HG03175 (cell line): ENCODE results near the gene GKN1.

ENCODE experiments used
- ATAC-seq: cut with Tn5 transposase; IDR thresholded peaks from one replicate; pipeline ENCODE4 v1.9.1; 2021; ENCODE audit warnings: mild to moderate bottlenecking, moderate library complexity; ENCODE audit not compliant: unreplicated experiment

The GKN1 gene

DNA sequence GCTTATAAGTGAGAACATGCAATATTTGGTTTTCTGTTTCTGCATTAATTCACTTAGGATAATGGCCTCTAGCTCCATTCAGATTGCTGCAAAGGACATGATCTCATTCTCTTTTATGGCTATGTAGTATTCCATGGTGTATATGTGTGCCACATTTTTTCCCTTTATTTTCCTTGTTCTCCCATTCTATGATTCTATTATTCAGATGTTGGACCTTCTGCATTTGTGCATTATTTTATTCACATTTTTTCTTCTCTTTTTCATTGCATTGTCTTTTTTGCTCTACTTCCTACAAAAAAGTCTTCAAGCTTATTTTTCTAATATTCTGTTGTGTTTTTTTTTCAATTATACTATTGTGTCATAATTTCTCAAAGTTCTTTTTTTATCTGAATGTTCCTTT is 27.4 kb downstream of the GKN1 start:
- no peak for ATAC-seq

DNA sequence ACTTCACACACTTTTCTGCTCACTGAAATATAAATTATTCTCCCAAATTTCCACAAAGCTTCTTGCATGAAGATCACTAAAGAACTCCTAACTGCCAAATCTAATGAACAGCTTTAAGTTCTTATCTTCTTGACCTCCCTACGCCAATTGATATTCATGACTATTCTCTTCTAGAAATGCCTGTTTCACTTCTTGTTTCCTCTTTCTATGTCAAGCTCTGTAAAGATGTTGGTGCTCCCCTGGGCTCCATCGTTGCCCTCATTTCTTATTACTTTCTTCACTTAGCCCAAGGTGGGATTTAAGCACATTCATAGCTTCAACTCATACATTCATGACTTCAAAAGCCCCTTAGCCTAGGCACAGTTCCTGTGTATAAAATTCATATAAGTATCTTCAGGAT is 29.3 kb downstream of the GKN1 start:
- no peak for ATAC-seq

DNA sequence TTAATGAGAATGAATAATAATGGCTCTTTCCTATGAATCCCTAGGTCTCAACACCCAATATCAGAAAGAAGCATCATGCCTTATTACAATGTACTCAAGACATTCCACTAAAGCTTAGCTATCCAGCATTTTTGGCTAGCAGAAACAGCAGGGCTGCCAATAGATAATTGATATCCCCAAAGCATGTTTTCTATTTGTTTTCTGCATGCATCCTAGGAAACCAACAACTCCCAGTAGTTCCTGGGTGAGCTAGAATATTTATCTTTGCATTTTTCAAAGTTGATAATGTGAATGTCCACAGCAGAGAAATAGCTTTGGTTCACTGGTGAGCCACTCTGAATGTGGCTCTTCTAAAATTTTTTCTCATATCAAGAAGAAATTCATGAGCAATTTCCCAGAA is 32.7 kb downstream of the GKN1 start:
- no peak for ATAC-seq

DNA sequence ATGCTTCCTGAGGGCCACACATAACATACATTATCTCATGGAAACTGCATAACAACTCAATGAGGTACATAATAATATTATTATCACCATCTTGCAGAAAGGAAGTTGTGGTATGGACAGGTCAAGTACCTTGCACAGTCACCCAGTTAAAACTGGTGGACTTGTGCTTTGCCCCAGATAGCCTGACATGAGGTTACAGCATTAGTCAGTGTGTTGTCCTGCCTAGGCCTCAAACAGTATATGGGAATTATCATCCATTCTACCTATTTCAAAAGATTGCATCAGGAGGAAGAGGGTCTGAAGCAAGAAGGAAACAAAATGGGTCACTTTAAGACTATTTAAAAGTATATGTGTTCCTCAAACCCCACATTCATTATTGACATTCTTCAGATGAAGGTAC is 33.2 kb downstream of the GKN1 start:
- ATAC-seq, result no peak

DNA sequence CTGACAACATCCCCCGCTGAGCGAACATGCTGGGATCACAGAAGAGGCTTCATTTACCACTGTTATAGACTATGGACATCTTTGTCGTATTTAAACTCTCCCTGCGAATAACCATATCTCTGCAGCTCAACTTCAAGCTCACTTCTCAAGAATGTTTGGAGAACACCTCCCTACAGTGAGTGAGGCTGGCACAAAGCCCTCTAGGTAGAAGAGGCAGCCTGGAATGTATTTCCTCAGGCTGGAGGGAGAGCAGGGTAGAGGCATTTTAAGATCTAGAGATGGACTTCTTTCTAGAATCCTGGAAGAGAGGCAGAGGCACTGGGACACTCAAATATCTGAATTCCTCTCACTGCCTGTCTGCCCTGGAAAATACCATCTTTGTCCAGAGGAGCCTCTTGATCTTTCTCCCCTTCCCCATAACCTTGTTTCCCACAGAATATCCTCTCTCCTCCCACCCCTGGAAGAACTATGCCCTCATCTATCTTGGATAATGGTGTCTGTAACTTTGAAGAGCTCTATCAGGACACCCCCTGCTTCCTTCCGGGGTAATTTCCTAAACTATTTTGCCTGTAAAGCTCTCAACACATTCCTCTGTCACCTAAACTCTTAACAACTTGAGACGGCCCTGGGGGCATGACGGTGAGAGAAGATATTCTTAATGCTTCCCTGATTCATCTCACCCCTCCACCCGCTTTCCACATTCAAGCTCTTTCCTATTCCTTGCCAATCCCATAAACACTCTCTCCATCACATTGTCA is 36.2 kb downstream of the GKN1 start:
- ATAC-seq, result no peak

DNA sequence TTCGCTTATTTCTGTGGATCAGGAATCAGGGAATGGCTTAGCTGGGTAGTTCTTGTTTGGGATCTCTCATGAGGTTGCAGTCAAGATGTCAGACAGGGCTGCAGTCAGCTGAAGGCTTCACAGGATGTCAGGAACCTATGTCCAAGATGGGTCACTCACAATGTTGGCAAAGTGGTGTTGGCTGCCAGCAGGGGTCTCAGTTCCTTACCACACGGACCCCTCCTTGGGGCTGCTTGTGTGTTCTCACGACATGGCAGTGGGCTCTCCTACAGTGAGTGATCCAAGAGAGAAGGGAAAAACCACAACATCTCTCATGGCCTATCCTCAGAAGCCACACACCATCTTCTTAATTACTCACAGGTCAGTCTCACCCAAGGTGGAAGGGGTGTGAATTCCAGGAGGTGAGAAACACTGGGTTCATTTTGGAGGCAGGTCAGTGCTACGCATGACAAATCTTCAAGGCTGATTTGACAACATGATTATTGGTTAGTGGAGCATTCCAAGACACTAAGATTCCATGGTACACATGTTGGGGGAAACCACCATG is 37.2 kb downstream of the GKN1 start:
- no peak for ATAC-seq

DNA sequence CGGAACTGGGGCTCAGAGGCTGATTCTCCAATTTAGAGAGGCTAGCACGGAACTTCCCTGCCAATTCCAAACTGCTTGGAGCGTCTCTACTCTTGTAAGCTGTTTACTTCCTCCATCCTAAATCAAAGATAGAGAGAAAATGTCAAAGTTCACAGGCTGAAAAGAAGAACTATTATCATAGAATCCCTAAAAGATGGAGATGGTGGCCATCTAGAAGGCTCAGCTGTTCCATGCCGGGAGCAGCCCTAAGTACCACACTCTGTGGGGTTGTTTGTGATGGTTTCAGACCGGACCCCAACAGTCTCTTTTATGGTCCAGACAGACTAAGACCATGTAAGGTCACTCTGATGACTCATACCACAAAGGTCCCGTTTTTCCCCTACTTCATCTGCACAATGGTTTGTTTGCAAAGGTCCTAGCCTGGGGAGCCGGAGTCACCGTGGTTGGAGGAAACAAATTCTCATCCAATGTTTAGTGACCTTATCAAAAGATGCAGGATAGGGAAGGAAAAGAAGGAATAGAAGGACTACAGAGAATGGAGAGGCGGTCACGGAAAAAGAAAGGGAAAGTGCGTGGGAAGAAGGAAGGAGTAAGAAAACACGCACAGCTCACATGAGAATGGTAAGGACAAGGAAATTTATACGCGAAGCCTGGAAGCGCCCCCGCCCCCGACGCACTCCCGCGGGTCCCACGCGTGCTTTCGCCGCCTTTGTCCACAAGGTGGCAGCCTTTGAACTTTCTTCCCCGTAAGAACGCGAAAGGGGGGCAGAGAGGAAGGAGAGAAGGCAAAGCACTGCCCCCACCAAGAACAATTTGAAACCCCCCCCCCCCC is 38.1 kb downstream of the GKN1 start:
- no peak for ATAC-seq

DNA sequence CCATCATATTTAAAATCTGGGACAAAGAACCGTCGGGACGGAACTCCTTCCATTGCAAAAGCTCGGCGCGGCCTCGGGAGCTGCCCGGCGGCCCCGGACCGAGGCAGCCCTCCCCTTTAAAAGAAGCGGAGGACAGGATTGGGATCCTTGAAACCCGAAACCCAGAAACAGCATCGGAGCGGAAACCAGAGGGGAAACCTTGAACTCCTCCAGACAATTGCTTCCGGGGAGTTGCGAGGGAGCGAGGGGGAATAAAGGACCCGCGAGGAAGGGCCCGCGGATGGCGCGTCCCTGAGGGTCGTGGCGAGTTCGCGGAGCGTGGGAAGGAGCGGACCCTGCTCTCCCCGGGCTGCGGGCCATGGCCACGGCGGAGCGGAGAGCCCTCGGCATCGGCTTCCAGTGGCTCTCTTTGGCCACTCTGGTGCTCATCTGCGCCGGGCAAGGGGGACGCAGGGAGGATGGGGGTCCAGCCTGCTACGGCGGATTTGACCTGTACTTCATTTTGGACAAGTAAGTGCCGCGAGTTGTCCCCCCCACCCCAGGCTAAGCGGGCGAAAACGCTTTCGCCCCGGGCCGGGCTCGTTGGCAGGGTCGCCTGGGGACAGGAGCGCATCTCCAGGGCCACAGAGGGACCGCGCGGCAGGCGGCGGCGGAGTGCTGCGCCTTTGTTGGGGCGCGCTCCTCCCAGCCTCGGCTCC is 38.9 kb downstream of the GKN1 start, which contains the start of gene ANTXR1:
Gene ANTXR1 (plus strand): TSS at position 38 of the 698 bp plus-strand sequence. CDS start 321 bp downstream, at position 359.
- ATAC-seq, result no peak

DNA sequence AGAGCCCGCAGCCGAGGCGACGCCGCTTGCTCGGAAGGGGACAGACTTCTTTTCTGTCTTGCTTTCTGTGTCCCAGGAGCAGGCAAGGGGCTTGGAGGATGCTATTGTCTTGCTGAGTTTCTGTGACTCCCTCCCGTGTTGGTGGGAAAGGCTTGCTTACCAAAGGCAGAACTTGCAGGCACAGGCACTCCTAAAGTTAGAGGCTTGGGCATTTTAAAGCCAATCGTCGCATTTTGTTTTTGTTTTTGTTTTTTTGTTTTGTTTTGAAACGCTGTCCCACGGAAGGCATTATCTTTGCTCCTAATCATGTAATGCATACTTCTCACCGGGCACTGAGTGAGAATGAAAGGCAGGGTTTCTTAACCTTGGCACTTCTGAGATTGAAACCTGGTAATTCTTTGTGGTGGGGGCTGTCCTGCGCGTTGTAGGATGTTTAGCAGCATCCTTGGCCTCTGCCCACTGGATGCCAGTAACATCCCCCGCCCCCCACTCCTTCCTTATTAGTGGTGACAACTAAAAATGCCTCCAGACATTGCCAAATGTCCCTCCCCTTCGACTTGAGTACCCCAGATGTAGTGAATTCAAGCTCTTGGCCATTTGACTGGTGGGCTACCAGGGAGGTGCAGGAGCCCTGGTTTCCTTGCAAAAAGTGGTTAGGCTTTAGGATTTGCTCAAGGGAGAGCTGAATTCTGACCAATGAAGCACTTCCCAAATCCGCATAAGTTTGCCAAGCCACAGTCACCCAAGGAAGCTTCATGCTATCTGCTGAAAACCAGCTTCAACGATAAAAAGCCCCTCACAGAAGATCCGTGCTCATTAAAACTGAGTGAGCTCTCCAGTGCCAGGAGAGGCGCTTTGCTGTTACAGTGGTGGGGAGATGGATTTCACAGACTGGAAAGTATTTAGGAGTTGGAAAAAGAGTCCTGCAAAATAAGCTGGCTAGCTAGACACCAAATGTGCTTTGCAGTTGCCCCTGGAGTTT is 39.7 kb downstream of the GKN1 start:
- ATAC-seq, result no peak

DNA sequence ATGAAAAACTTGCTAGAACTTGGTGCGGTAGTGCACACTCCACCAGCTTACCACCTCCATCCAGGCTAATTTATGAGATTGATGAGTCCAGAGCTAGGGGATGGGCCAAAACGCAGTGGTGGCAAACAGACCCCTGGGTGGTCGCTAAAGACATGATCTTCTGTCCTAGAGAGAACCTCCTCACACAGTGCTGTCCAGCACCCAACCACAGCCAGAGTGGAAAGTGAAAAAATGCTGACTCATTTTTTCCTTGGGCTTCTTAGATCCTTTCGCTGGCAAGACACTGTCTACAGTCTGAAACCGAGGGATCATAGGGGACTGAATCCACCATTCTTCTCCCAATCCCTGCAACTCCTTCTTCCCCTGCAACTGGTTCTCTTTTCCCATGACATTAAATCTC is 42.6 kb downstream of the GKN1 start:
- no peak for ATAC-seq

DNA sequence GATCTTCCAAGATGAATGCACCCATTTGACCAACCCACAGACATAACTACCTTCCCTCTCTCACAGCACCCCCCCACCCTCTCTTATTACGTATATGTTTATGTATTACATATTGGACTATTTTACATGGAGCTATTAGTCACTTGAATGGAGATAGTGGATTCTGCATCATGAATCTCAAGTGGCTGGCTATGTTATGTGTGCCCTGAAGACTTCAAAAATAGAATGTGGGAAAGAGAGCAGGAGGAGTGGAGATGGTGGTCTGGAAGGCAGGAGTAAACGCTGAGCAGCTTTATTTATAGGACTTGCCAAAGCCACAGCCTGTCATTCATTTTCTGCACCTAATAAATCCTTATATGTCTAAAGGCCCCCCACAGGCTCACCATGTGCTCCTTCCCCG is 43.4 kb downstream of the GKN1 start:
- ATAC-seq, result no peak

DNA sequence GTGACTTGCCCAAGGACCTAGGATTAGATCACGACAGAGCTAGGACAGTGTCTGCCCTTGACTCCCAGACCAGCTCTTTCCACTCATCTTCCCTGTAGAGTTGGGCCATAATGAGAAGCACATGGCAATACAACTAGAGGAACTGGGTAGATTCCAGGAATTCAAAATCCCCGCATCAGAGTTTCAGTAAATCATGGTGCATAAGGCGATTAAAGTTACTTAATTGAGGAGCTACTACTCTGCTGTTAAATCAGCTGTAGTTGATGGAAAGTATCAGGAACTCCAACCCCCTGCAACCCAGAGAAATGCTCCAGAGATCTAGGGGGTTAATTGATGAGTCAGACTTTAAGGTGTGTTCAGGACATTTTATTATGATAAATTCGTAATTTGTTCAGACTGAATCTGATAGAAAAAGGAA is 44.3 kb downstream of the GKN1 start:
- ATAC-seq, result no peak

DNA sequence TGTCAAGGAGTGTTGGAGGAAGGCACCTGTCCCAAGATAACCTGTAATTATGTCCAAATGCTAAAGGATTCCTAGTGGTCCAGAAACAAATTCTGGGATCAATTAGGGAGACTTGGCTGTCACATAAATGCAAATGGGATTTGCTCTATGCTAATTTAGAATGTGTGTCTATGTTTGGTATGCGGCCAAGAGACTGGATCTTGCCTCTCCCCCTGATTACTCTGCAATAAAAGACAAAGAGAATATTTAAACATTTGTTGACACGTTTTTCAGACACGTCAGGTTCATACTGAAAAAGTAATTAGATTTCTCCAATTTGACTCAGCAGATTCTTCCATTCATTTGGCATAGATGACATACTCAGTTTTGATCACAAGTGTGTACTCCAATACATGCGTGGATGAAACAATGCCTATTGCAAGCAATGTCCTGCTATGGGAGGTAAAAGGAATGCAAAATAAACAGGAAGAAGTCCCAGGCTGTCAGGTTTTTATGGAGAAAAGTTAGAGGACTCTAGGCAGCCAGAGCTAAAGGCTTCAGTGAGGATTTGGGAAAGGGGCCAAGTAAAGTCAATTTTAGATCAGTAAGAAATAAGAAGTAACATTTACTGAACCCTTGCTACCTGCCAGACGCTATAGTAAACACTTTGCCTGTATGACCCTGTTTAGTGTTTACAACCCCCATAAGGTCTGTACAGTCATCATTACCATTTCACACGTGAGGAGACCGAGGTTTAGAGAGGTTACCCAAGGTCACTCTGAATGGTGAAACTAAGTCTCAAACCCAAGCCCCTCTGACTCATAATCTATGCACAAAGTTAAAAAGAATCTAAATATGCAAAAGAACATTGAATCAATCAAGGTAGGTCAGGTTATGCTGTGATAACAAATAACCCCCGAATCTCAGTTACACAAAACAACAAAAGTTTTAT is 46.3 kb downstream of the GKN1 start:
- ATAC-seq, result no peak

DNA sequence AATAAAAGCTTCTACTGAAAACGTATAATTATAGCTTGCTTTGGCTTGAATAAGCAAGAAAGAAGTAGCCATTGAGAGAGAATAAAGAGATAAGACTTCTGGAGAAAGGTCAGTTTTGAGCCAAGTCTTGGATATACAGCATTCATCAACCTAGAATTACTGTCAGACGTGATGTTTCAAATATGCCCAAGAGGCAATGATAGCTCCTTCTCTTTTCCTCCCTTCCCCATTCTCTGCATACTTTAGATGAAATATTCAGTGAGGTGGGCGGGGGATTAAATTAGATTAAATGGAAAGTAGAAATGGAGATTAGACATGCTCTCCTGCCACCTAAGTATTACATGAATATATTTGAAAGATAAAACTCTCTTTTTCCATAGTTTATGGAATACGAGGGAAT is 47.3 kb downstream of the GKN1 start:
- no peak for ATAC-seq

DNA sequence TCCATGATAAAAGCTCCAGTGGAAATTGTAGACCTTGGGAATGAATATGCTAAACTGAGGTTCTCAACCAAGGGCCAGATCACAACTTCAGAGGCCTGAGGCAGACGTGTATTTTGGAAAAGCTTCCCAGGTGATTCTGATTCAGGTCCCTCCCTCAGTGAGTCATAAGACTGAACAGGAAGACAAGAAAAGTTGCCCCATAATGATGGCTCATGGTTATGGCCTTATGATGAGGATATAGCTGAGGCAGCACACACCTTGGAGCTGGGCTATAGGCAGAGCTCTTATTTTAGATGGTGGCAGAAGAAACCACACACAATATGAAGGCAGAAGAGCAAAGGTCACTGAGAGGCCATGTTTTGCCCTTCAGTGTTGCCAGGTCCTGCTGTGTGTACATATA is 48.1 kb downstream of the GKN1 start:
- no peak for ATAC-seq

DNA sequence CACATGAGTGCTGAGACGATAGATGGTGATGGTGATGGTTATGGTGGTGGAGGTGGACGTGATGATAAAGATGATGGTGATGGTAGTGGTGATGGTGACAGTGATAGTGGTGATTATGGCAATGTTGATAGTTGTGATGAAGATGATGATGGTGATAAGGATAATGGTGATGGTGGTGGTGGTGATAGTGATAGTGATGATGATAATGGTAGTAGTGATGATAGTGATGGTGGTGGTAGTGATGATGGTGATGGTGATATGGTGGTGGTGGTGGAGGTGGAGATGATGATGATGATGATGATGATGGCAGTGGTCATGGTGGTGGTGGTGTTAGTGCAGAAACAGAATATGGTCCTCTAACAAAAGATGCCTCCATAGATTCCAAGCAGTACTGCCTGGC is 48.8 kb downstream of the GKN1 start:
- ATAC-seq, result no peak

DNA sequence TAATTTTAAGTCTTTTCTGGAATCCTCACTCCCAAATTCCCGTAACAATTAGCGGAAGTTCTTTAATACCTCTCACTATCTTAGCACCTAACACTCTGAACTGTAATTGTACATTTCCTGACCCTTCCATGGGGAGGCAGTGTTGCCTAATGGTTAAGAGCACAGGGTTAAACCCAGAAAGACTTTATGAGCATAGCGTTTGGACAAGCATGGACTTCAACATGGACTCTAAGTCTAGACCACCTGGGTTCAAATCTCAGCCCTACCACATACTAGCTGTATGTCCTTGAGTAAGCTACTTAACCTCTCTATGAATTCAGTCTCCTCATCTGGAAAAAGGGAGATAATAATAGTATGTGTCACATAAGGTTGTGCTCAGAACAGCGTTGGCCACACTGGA is 51.6 kb downstream of the GKN1 start:
- no peak for ATAC-seq

DNA sequence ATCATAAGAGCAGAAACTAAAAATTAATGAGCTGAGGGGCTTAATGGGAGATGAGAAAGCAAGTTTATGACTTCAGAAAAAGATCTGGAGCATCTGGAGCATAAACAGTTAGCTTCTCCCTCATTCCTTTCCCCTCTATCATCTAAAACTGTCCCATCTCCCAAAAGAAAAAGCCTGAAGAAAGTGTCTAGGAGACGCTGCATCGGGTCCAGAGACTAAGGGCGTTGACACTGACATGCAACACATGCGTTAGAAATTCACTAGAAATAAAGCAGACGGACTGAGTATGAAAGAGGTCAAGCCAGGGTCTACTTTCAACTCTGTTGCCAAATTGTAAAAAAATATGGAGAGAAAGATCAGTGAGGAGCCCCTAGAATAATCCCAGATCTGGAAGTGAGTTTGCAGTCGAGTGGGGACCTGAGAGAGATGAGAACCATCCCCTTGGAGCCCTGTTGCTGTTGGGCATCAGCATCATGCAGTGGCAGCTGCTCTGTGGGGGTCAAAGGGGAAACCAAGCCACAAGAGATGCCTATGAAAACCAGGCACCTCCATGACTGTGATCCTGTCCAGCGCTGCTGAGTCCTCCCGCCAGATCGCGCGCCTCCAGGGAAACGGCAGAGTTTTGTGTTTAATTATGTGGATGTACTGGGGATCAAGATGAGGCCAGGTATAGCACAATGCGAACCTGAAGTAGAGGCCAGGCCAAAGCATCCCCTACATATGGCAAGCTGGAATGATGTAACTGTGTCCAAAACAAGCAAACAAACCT is 52.4 kb downstream of the GKN1 start:
- no peak for ATAC-seq
